HCT116 (cell line): ENCODE data around the gene MYCBP. TPM values are rescaled to one million over a fixed set of nuclear protein-coding genes. Genes with fewer than 3 reads are reported as not detected.

ENCODE experiments used
- ATAC-seq: fragments of 200-7000 bp; cut with Tn5 transposase; 2 replicates; pipeline ENCODE4 v1.9.1; 2020; ENCODE audit warnings: mild to moderate bottlenecking, moderate library complexity
- BruUV-seq: library from RNA; stranded (reverse); fragments of 400-500 nt; replicated peaks from 2 replicates; lab custom pipeline; 2021; lab: Mats Ljungman, UMichigan
- CTCF ChIA-PET: fragments of 300-600 bp; sonication (Branson Sonifier 250); formaldehyde crosslinking; loops from one replicate; lab custom pipeline; 2021; ENCODE audit warnings: antibody characterized with exemption; lab: Charles Lee
- POLR2A ChIA-PET: fragments of 300-600, 350-600 bp; sonication (Branson Sonifier 250); formaldehyde crosslinking; loops from one replicate; lab custom pipeline; 2021; ENCODE audit warnings: antibody characterized with exemption; lab: Charles Lee
- RAD21 ChIA-PET, 2 experiments: fragments of 300-600 bp; sonication (Branson Sonifier 250); formaldehyde crosslinking; loops; one replicate each; lab custom pipeline; 2023; ENCODE audit warnings: low total read pairs in 2 of 2; ENCODE audit not compliant: uncharacterized antibody in 2 of 2, unreplicated experiment in 2 of 2, low non-redundant PET in 1 of 2; lab: Charles Lee
- DNase-seq: peaks from one replicate; pipeline ENCODE4 v3.0.0-alpha.2; 2010; ENCODE audit warnings: low read depth, low spot score
- H2AFZ ChIP-seq: fragments of 200-600 bp; shearing (Covaris generic), sonication (generic); 2 replicates; pipeline ENCODE4 v1.6.1; 2017; ENCODE audit warnings: low read depth, mixed run types, mixed read lengths, antibody characterized with exemption, low read length; ENCODE audit not compliant: poor library complexity, severe bottlenecking
- H3K27ac ChIP-seq: 2 replicates; pipeline ENCODE4 v1.5.1; 2012; ENCODE audit warnings: low read depth, low read length
- H3K27me3 ChIP-seq: fragments of 200-600 bp; sonication (generic); 2 replicates; pipeline ENCODE4 v1.6.1; 2016; ENCODE audit warnings: mixed run types, low read length, mixed read lengths; ENCODE audit not compliant: insufficient read depth
- H3K36me3 ChIP-seq, 2 experiments: fragments of 200-500 bp in 1 of 2; fragments of 200-600 bp in 1 of 2; sonication (Bioruptor generic) in 1 of 2; sonication (generic) in 1 of 2; 2 replicates each; pipeline versions ENCODE4 v1.5.1 to v1.6.1; 2014 to 2016; ENCODE audit warnings: low read length in 2 of 2, inconsistent platforms in 1 of 2, mixed read lengths in 1 of 2, mixed run types in 1 of 2; ENCODE audit not compliant: insufficient read depth in 2 of 2, control insufficient read depth in 1 of 2
- H3K4me1 ChIP-seq, 2 experiments: fragments of 200-600 bp in 1 of 2; sonication (generic) in 1 of 2; 2 replicates each; pipeline versions ENCODE4 v1.5.1 to v1.6.1; 2012 to 2017; ENCODE audit warnings: low read length in 2 of 2, inconsistent platforms in 1 of 2, mild to moderate bottlenecking in 1 of 2, mixed read lengths in 1 of 2, mixed run types in 1 of 2, moderate library complexity in 1 of 2; ENCODE audit not compliant: insufficient read depth in 2 of 2, control insufficient read depth in 1 of 2
- H3K4me2 ChIP-seq: fragments of 200-600 bp; sonication (generic); 2 replicates; pipeline ENCODE4 v1.6.1; 2017; ENCODE audit warnings: mixed run types, low read length, mixed read lengths
- H3K4me3 ChIP-seq, 2 experiments: fragments of 200-600 bp in 1 of 2; sonication (generic) in 1 of 2; replicated peaks in 1 of 2; 2 replicates each; pipeline ENCODE4 v1.5.1; 2011 to 2016; ENCODE audit warnings: low read length in 2 of 2, control low read depth in 1 of 2, low read depth in 1 of 2, mild to moderate bottlenecking in 1 of 2, mixed read lengths in 1 of 2, mixed run types in 1 of 2
- H3K79me2 ChIP-seq: fragments of 200-600 bp; sonication (generic); 2 replicates; pipeline ENCODE4 v1.6.1; 2017; ENCODE audit warnings: mild to moderate bottlenecking, mixed run types, low read length, moderate library complexity, mixed read lengths; ENCODE audit not compliant: insufficient read depth
- H3K9ac ChIP-seq: fragments of 200-600 bp; sonication (generic); 2 replicates; pipeline ENCODE4 v1.6.1; 2016; ENCODE audit warnings: low read length, mixed read lengths
- H3K9me2 ChIP-seq: fragments of 200-600 bp; sonication (generic), shearing (Covaris generic); 2 replicates; pipeline ENCODE4 v1.6.1; 2017; ENCODE audit warnings: mixed run types, mild to moderate bottlenecking, moderate library complexity; ENCODE audit not compliant: insufficient read depth
- H3K9me3 ChIP-seq, 2 experiments: fragments of 200-500 bp in 1 of 2; fragments of 200-600 bp in 1 of 2; sonication (Bioruptor generic) in 1 of 2; sonication (generic) in 1 of 2; 2 replicates each; pipeline ENCODE4 v1.6.1; 2014 to 2017; ENCODE audit warnings: low read length in 2 of 2, mixed read lengths in 2 of 2, inconsistent platforms in 1 of 2, low read depth in 1 of 2, mild to moderate bottlenecking in 1 of 2, mixed run types in 1 of 2, moderate library complexity in 1 of 2; ENCODE audit not compliant: control insufficient read depth in 1 of 2, insufficient read depth in 1 of 2
- H4K20me1 ChIP-seq: fragments of 200-600 bp; sonication (generic), shearing (Covaris generic); 2 replicates; pipeline ENCODE4 v1.6.1; 2017; ENCODE audit warnings: mixed run types, mild to moderate bottlenecking, moderate library complexity; ENCODE audit not compliant: insufficient read depth
- CEBPB ChIP-seq: IDR thresholded peaks from 2 replicates; pipeline ENCODE4 v1.6.1; 2012; ENCODE audit warnings: low read depth
- EZH2 ChIP-seq: fragments of 200-600 bp; sonication (generic); IDR thresholded peaks from 2 replicates; pipeline ENCODE4 v1.6.1; 2017; ENCODE audit warnings: antibody characterized with exemption, mixed run types
- JUND ChIP-seq: IDR thresholded peaks from 2 replicates; pipeline ENCODE4 v1.6.1; 2012
- POLR2A ChIP-seq: IDR thresholded peaks from 2 replicates; pipeline ENCODE4 v1.7.0; 2011; ENCODE audit warnings: borderline replicate concordance; ENCODE audit not compliant: insufficient read depth, insufficient read length; ENCODE audit errors: extremely low read depth
- RAD21 ChIP-seq: IDR thresholded peaks from 2 replicates; pipeline ENCODE4 v1.6.1; 2012; ENCODE audit warnings: low read depth, mild to moderate bottlenecking
- SP1 ChIP-seq: IDR thresholded peaks from 2 replicates; pipeline ENCODE4 v1.6.1; 2012; ENCODE audit warnings: low read depth
- TCF7L2 ChIP-seq: IDR thresholded peaks from 2 replicates; pipeline ENCODE4 v1.7.0; 2011; ENCODE audit warnings: borderline replicate concordance, inconsistent platforms; ENCODE audit not compliant: insufficient read depth, insufficient read length; ENCODE audit errors: extremely low read depth
- YY1 ChIP-seq: IDR thresholded peaks from 2 replicates; pipeline ENCODE4 v1.6.1; 2011; ENCODE audit warnings: low read length, low read depth, moderate library complexity, mild to moderate bottlenecking; ENCODE audit not compliant: insufficient replicate concordance; ENCODE audit errors: extremely low read depth
- ZFX ChIP-seq: fragments of 450-650 bp; IDR thresholded peaks from 2 replicates; pipeline ENCODE4 v1.6.1; 2017
- intact Hi-C: fragments of 100-400 bp; cut with micrococcal nuclease; formaldehyde crosslinking; loops from 2 replicates; pipeline ENCODE4 v1.10.0; 2022
- total RNA-seq: library from RNA; stranded (reverse); gene quantifications from one replicate; pipeline ENCODE4 v1.2.1, GENCODE V29; 2021; ENCODE audit not compliant: unreplicated experiment
- TF ChIP-seq, protein P1 (sequence below), 3 experiments: fragments of 200-600 bp in 1 of 3; sonication (generic) in 1 of 3; IDR thresholded peaks in 2 of 3; conservative IDR thresholded peaks in 1 of 3; 2 replicates each; pipeline ENCODE4 v1.5.1; 2012 to 2017; ENCODE audit warnings: low read depth in 2 of 3, low read length in 2 of 3, antibody characterized with exemption in 1 of 3, borderline replicate concordance in 1 of 3, control low read depth in 1 of 3, mild to moderate bottlenecking in 1 of 3, mixed read lengths in 1 of 3, mixed run types in 1 of 3, moderate library complexity in 1 of 3; ENCODE audit not compliant: insufficient read depth in 1 of 3
- TF ChIP-seq, protein P2 (sequence below): IDR thresholded peaks from 2 replicates; pipeline ENCODE4 v1.6.1; 2012
- TF ChIP-seq, protein P3 (sequence below): IDR thresholded peaks from 2 replicates; pipeline ENCODE4 v1.6.1; 2012
- TF ChIP-seq, protein P4 (sequence below): IDR thresholded peaks from 2 replicates; pipeline ENCODE4 v1.6.1; 2012; ENCODE audit warnings: low read depth

The MYCBP gene
- total RNA-seq, 1 experiment from 2014 or later: 40.2 TPM

DNA sequence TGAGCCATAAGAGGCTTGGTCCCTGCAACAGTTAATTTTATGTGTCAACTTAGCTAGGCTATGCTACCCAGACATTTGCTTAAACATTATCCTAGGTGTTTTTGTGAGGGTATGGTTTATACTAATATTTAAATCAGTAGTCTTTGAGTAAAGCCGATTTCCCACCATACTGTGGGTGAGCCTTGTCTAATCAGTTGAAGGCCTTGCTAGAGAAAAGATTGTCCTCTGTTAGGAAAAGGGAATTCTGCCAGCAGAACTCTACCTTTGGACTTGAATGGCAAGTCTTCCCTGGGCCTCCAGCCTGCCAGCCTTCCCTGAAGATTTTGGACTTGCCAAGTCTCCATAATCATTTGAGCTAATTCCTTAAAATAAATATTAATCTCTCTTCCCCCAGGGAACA, 44.6 kb upstream of the MYCBP start:
- DNase-seq: no peak
- no peak overlapping the region for H2AFZ ChIP-seq
- ChIA-PET POLR2A (no interaction called here), RAD21 (no interaction called here), CTCF (no interaction called here)
- H3K4me2 ChIP-seq: no peak overlapping the region
- no peak overlapping the region for H3K9ac ChIP-seq
- H3K79me2 ChIP-seq: no peaks in the 10 kb centered on the region
- no peaks in the 10 kb centered on the region for H3K27me3 ChIP-seq
- no TSS peak for BruUV-seq
- H4K20me1 ChIP-seq: no peaks in the 10 kb centered on the region
- no peaks in the 10 kb centered on the region for H3K9me2 ChIP-seq
- ATAC-seq: no peak
- H3K27ac ChIP-seq: no peak overlapping the region
- H3K4me3 ChIP-seq: no peak overlapping the region
- H3K36me3 ChIP-seq: no peaks in the 10 kb centered on the region
- no peaks in the 10 kb centered on the region for H3K9me3 ChIP-seq
- TF ChIP-seq RAD21 (no peak), YY1 (no peak), POLR2A (no peak), JUND (no peak), ZFX (no peak), CEBPB (no peak), SP1 (no peak), TCF7L2 (no peak)
- TF ChIP-seq, protein P1, sequence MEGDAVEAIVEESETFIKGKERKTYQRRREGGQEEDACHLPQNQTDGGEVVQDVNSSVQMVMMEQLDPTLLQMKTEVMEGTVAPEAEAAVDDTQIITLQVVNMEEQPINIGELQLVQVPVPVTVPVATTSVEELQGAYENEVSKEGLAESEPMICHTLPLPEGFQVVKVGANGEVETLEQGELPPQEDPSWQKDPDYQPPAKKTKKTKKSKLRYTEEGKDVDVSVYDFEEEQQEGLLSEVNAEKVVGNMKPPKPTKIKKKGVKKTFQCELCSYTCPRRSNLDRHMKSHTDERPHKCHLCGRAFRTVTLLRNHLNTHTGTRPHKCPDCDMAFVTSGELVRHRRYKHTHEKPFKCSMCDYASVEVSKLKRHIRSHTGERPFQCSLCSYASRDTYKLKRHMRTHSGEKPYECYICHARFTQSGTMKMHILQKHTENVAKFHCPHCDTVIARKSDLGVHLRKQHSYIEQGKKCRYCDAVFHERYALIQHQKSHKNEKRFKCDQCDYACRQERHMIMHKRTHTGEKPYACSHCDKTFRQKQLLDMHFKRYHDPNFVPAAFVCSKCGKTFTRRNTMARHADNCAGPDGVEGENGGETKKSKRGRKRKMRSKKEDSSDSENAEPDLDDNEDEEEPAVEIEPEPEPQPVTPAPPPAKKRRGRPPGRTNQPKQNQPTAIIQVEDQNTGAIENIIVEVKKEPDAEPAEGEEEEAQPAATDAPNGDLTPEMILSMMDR (IDR thresholded peaks at IDR 0.05 in 2 of 3, conservative IDR thresholded peaks at IDR 0.05 in 1 of 3; ENCODE audit: borderline replicate concordance in 1 of 3, insufficient read depth in 1 of 3, low read depth in 2 of 3, low read length in 2 of 3): no peak
- no peaks in the 10 kb centered on the region for H3K4me1 ChIP-seq
- intact Hi-C loops: no loop called here

DNA sequence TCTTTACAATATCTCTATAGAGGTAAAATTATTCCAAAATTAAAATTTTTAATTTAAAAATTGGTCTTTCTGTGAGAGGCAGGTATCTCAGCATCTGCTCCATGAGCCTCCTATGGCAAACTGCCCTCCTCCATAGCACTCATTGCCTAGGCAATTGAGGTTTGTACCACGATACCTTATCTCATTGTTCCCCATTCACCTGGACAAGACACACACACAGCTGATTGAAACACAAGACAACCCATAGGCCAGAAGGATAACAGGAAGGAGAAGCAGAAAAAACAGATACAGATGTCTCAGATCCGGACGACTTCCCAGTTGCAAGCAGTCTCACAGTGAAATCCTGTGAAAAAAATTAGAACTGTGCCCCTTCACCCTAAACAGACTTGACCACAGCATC, 44.2 kb upstream of the MYCBP start:
- ChIA-PET RAD21 (no interaction called here), CTCF (no interaction called here), POLR2A (no interaction called here)
- no peak overlapping the region for H3K9ac ChIP-seq
- H3K79me2 ChIP-seq: no peaks in the 10 kb centered on the region
- ATAC-seq (no peak), DNase-seq (no peak)
- no peak overlapping the region for H3K4me2 ChIP-seq
- H3K27me3 ChIP-seq: no peaks in the 10 kb centered on the region
- no peaks in the 10 kb centered on the region for H3K9me2 ChIP-seq
- intact Hi-C loops: no loop called here
- no peaks in the 10 kb centered on the region for H3K36me3 ChIP-seq
- H4K20me1 ChIP-seq: no peaks in the 10 kb centered on the region
- no peak overlapping the region for H3K27ac ChIP-seq
- no peak overlapping the region for H3K4me3 ChIP-seq
- H2AFZ ChIP-seq: no peak overlapping the region
- H3K4me1 ChIP-seq: no peaks in the 10 kb centered on the region
- H3K9me3 ChIP-seq: no peaks in the 10 kb centered on the region
- BruUV-seq: no TSS peak
- TF ChIP-seq, protein P2, sequence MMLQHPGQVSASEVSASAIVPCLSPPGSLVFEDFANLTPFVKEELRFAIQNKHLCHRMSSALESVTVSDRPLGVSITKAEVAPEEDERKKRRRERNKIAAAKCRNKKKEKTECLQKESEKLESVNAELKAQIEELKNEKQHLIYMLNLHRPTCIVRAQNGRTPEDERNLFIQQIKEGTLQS: no peak
- TF ChIP-seq EZH2 (no peak), TCF7L2 (no peak), POLR2A (no peak), SP1 (no peak), ZFX (no peak)
- TF ChIP-seq, protein P3, sequence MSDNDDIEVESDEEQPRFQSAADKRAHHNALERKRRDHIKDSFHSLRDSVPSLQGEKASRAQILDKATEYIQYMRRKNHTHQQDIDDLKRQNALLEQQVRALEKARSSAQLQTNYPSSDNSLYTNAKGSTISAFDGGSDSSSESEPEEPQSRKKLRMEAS: no peak
- TF ChIP-seq, protein P4, sequence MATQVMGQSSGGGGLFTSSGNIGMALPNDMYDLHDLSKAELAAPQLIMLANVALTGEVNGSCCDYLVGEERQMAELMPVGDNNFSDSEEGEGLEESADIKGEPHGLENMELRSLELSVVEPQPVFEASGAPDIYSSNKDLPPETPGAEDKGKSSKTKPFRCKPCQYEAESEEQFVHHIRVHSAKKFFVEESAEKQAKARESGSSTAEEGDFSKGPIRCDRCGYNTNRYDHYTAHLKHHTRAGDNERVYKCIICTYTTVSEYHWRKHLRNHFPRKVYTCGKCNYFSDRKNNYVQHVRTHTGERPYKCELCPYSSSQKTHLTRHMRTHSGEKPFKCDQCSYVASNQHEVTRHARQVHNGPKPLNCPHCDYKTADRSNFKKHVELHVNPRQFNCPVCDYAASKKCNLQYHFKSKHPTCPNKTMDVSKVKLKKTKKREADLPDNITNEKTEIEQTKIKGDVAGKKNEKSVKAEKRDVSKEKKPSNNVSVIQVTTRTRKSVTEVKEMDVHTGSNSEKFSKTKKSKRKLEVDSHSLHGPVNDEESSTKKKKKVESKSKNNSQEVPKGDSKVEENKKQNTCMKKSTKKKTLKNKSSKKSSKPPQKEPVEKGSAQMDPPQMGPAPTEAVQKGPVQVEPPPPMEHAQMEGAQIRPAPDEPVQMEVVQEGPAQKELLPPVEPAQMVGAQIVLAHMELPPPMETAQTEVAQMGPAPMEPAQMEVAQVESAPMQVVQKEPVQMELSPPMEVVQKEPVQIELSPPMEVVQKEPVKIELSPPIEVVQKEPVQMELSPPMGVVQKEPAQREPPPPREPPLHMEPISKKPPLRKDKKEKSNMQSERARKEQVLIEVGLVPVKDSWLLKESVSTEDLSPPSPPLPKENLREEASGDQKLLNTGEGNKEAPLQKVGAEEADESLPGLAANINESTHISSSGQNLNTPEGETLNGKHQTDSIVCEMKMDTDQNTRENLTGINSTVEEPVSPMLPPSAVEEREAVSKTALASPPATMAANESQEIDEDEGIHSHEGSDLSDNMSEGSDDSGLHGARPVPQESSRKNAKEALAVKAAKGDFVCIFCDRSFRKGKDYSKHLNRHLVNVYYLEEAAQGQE: no peak
